HepG2 (cell line): ENCODE measurements around the gene CTSA. TPM values are rescaled to one million over a fixed set of nuclear protein-coding genes. Genes with fewer than 3 reads are reported as not detected.

Experiments
- AFF4 ChIP-seq: sonication (generic); formaldehyde crosslinking; IDR thresholded peaks from 2 replicates; pipeline ENCODE4 v1.4.0; 2020; ENCODE audit warnings: missing genetic modification reagents
- AKNA ChIP-seq: sonication (generic); formaldehyde crosslinking; IDR thresholded peaks from 2 replicates; pipeline ENCODE4 v1.4.0; 2020; ENCODE audit warnings: missing genetic modification reagents, borderline replicate concordance
- HDAC1 ChIP-seq: sonication (generic); formaldehyde crosslinking; IDR thresholded peaks from 2 replicates; pipeline ENCODE4 v1.5.1; 2020; ENCODE audit warnings: mild to moderate bottlenecking, missing genetic modification reagents
- KDM2A ChIP-seq: sonication (generic); formaldehyde crosslinking; IDR thresholded peaks from 2 replicates; pipeline ENCODE4 v1.4.0; 2020; ENCODE audit warnings: low read depth, missing genetic modification reagents, borderline replicate concordance
- RERE ChIP-seq: IDR thresholded peaks from 2 replicates; pipeline ENCODE4 v1.6.1; 2016; ENCODE audit warnings: low read depth, missing genetic modification reagents, missing compliant biosample characterization
- ZC3H4 ChIP-seq: sonication (generic); formaldehyde crosslinking; IDR thresholded peaks from 2 replicates; pipeline ENCODE4 v1.4.0; 2020; ENCODE audit warnings: missing genetic modification reagents, borderline replicate concordance
- ZNF207 ChIP-seq: fragments of 450-650 bp; IDR thresholded peaks from 2 replicates; pipeline ENCODE4 v1.6.1; 2016; ENCODE audit warnings: antibody characterized with exemption, borderline replicate concordance
- ZNF224 ChIP-seq: sonication (generic); formaldehyde crosslinking; IDR thresholded peaks from 2 replicates; pipeline ENCODE4 v1.5.0; 2020; ENCODE audit warnings: mild to moderate bottlenecking, missing genetic modification reagents
- ZNF598 ChIP-seq: sonication (generic); formaldehyde crosslinking; IDR thresholded peaks from 2 replicates; pipeline ENCODE4 v1.5.1; 2020; ENCODE audit warnings: mild to moderate bottlenecking, missing genetic modification reagents, borderline replicate concordance
- ZNF75D ChIP-seq: sonication (generic); formaldehyde crosslinking; IDR thresholded peaks from 2 replicates; pipeline ENCODE4 v1.8.1; 2023; ENCODE audit warnings: missing genetic modification reagents, mild to moderate bottlenecking, borderline replicate concordance
- ZNF878 ChIP-seq: sonication (generic); formaldehyde crosslinking; IDR thresholded peaks from 2 replicates; pipeline ENCODE4 v1.8.1; 2023; ENCODE audit warnings: mild to moderate bottlenecking, missing genetic modification reagents, moderate library complexity
- polyA plus RNA-seq, 8 experiments: library from polyadenylated mRNA; depleted of rRNA in 3 of 8; stranded (reverse) in 7 of 8; unstranded in 1 of 8; fragments of >200 nt; fragmentation: Illumina TruSeq in 4 of 8; extraction: Trizol in 4 of 8; gene quantifications; 2 replicates each; pipeline versions ENCODE4 v1.2.1 to v1.2.3, GENCODE V29; 2011 to 2016; ENCODE audit warnings: low read depth in 4 of 8, missing spikeins in 1 of 8, mixed read lengths in 1 of 8; ENCODE audit not compliant: insufficient read depth in 1 of 8
- total RNA-seq, 5 experiments: library from RNA; depleted of rRNA; stranded (reverse); fragments of >200 nt; fragmentation: Illumina TruSeq; extraction: Trizol; gene quantifications; 2 replicates each; pipeline ENCODE4 v1.2.3, GENCODE V29; 2016; ENCODE audit warnings: low read depth in 1 of 5
- TF ChIP-seq, protein P1 (sequence below): sonication (generic); formaldehyde crosslinking; conservative IDR thresholded peaks from 2 replicates; pipeline ENCODE4 v1.4.0; 2020; ENCODE audit warnings: missing genetic modification reagents

The CTSA gene
- total and polyA plus RNA-seq, 2 of the 13 experiments (the other 11 are each of a cell fraction or from before 2014, with no cell fraction given), result 202 to 231 TPM

DNA sequence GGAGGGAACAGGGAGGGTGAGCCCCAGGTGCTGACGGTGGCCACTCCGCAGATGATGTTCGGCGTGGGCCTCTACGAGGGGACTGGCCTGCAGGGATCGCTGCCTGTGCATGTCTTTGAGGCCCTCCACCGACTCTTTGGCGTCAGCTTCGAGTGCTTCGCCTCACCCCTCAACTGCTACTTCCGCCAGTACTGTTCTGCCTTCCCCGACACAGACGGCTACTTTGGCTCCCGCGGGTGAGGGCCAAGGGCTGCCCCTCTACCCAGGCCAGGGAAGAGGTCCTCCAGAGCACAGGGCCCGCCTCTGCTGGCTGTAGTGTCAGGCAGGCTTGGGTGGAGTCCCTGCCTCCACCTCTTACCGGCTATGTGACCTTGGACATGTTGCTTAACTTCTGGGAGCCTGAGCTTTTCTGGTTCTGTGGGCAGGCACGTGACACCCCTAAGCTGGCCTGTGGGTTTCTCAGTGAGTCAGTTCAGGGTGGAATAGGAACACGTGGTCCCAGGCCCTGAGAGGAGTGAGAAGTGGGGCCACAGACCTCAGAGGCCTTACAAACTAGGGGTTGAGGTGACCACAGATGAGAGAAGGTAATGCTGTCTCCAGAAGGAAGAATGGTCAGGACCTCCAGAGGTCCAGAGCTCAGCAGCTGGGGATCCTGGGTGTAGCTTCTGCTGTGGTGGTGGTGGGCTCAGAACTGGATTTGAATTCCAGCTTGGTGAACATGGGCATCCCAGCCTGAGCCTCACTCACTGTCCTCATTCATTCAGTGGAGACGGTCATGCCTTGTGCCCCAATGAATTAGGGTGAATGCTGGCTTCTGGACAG is 55.2 kb downstream of the CTSA start (continued):
- TF ChIP-seq ZNF598 (peak; percentile 87; the same call in 1 of the 2 replicates), ZNF75D (CRISPR knock-in tag) (no peak), AKNA (CRISPR knock-in tag) (no peak), ZC3H4 (no peak; the same call in 1 of the 2 replicates), AFF4 (no peak), ZNF224 (CRISPR knock-in tag) (peak; percentile 82; the same call in 1 of the 2 replicates), KDM2A (peak; percentile 91), ZNF878 (0 out of 2 replicates have a peak, but pooled peaks have one; percentile 89), HDAC1 (CRISPR knock-in tag) (peak; percentile 87), ZNF207 (no peak), RERE (no peak)
- TF ChIP-seq, protein P1, sequence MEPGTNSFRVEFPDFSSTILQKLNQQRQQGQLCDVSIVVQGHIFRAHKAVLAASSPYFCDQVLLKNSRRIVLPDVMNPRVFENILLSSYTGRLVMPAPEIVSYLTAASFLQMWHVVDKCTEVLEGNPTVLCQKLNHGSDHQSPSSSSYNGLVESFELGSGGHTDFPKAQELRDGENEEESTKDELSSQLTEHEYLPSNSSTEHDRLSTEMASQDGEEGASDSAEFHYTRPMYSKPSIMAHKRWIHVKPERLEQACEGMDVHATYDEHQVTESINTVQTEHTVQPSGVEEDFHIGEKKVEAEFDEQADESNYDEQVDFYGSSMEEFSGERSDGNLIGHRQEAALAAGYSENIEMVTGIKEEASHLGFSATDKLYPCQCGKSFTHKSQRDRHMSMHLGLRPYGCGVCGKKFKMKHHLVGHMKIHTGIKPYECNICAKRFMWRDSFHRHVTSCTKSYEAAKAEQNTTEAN (CRISPR knock-in tag), result peak; percentile 75
